GM12801 (cell line): ENCODE data around the gene MRPS26.

Source experiments
- CTCF ChIP-seq: IDR thresholded peaks from one replicate; pipeline ENCODE4 v1.5.1; 2011; ENCODE audit warnings: control low read depth; ENCODE audit not compliant: insufficient read length; ENCODE audit errors: extremely low read depth

Gene MRPS26

GRCh38 chr20:3072530-3073250 lies 26.8 kb downstream of the MRPS26 start:
- no peak for TF ChIP-seq CTCF

DNA sequence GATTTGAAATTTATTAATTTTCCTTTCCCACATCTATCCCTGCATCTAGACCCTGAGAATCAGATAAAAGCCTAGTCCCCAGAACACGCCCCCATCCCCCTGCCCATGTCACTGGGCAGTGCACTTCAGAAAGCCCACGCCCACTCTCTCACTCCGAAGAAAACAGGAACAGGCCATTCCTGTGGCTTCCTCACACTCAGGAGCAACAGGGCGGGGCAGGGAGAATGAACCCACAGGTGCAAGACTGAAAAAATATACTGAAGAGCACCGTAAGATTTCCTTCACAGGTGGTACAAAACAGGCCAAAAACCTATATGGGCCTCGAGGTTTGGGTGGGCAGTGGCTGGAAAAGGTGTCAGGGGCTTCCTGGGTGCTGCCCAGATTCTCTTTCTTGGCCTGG lies 29.0 kb downstream of the MRPS26 start:
- TF ChIP-seq CTCF = no peak

GRCh38 chr20:3077618-3078134 lies 31.8 kb downstream of the MRPS26 start:
- no peak for TF ChIP-seq CTCF

DNA sequence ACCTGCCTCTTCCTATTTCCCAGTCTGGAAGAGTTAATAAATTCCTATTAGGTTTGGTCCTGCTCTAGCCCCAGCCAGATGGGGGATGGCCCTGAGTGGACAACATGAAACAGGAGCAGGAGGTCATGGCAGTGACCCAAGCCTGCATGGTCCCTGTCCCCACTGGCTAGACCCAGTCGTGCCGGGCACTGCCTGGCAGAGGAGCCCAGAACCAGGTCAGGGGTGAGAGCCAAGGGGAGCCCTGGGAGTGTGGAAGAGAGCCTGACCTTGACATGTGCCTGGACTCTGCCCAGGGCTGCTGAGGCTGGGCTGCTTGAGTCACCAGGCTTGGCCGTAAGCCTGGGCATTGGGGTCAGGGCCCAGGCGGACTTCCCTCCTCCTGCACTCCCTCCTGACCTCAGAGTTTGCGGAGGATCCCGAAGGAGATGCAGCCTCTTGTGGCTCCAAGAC lies 35.1 kb downstream of the MRPS26 start:
- TF ChIP-seq CTCF = no peak

DNA sequence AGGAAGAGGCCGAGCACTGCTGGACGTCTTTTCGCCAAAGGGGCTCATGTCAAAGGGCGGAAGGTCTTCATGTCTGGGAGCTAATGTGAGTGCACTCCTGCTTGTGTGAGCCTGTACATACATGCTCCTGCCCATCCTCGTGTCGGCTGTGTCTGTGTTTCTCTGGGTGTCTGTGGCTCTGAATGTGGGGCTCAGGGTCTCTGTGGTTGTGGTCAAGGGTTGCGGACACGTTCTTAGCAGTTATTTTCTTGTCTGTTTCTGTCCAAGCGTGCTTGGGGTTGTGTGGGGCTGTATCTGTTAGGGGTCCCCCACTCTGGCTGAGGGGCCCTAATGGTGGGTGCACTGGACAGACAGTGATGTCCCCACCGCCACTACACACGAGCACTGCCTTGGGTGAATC lies 35.8 kb downstream of the MRPS26 start:
- TF ChIP-seq CTCF = no peak

GRCh38 chr20:3082306-3082951 lies 36.6 kb downstream of the MRPS26 start:
- no peak for TF ChIP-seq CTCF

- no peak for TF ChIP-seq CTCF
These were observed 37.4 kb downstream of the MRPS26 start for GRCh38 chr20:3082955-3083952.
